Measurements from ENCODE around the gene RAPGEF1.

GRCh38 chr9:131690462-131690861 lies 49.4 kb downstream of the RAPGEF1 start:
- TF ChIP-seq CTCF (IDR thresholded peaks at IDR 0.05) (no peak), POLR2A (IDR thresholded peaks at IDR 0.05) (no peak)

Measured in uterus (tissue), 2 donors.